B cell (primary cell): ENCODE measurements around the gene TPGS2. TPM values are rescaled to one million over a fixed set of nuclear protein-coding genes. Genes with fewer than 3 reads are reported as not detected.

Source experiments
- ATAC-seq: fragments of 200-7000 bp; cut with Tn5 transposase; one replicate; pipeline ENCODE4 v1.10.0; 2021; ENCODE audit warnings: low read depth, mild to moderate bottlenecking, moderate number of reproducible peaks, moderate library complexity
- CTCF ChIA-PET: fragments of 350-600 bp; sonication (Branson Sonifier 250); formaldehyde crosslinking; loops from one replicate; lab custom pipeline; 2021; ENCODE audit warnings: antibody characterized with exemption, inconsistent platforms; lab: Charles Lee
- POLR2A ChIA-PET: fragments of 350-600 bp; sonication (Branson Sonifier 250); formaldehyde crosslinking; loops from one replicate; lab custom pipeline; 2021; ENCODE audit warnings: antibody characterized with exemption; lab: Charles Lee
- DNase-seq: peaks from one replicate; pipeline ENCODE4 v3.0.0; 2013
- H2AFZ ChIP-seq: 2 replicates; pipeline ENCODE4 v1.6.1; 2012; ENCODE audit warnings: mild to moderate bottlenecking, low read depth, low read length; ENCODE audit not compliant: insufficient read depth, poor library complexity, severe bottlenecking
- H3K27ac ChIP-seq, 2 donors: 1 replicate in 1 of 2; 2 replicates in 1 of 2; pipeline ENCODE4 v1.5.1; 2012 to 2013; ENCODE audit warnings: low read length in 2 of 2, mild to moderate bottlenecking in 2 of 2, moderate library complexity in 1 of 2
- H3K27me3 ChIP-seq, 4 experiments: fragments of 200-600 bp in 1 of 4; sonication (generic) in 1 of 4; replicated peaks in 1 of 4; 1 replicate in 2 of 4; 2 replicates in 2 of 4; pipeline versions ENCODE4 v1.6.1 to v1.7.0; 2013 to 2016; ENCODE audit warnings: low read length in 3 of 4, mild to moderate bottlenecking in 2 of 4, mixed read lengths in 1 of 4, moderate library complexity in 1 of 4; ENCODE audit not compliant: insufficient read depth in 4 of 4, control insufficient read depth in 3 of 4; ENCODE audit errors: control extremely low read depth in 1 of 4
- H3K36me3 ChIP-seq, 2 experiments: replicated peaks in 1 of 2; 1 replicate in 1 of 2; 2 replicates in 1 of 2; pipeline versions ENCODE4 v1.6.1 to v1.7.1; 2013; ENCODE audit warnings: low read length in 1 of 2; ENCODE audit not compliant: insufficient read depth in 2 of 2, control insufficient read depth in 1 of 2; ENCODE audit errors: control extremely low read depth in 1 of 2, extremely low read depth in 1 of 2
- H3K4me1 ChIP-seq, 2 donors: fragments of 200-600 bp in 1 of 2; sonication (generic) in 1 of 2; 1 replicate in 1 of 2; 2 replicates in 1 of 2; pipeline versions ENCODE4 v1.5.1 to v1.6.1; 2013 to 2017; ENCODE audit warnings: low read length in 2 of 2; ENCODE audit not compliant: control insufficient read depth in 2 of 2, insufficient read depth in 2 of 2
- H3K4me2 ChIP-seq: replicated peaks from 2 replicates; pipeline ENCODE3; 2012; ENCODE audit warnings: mild to moderate bottlenecking, low read depth, low read length; ENCODE audit not compliant: poor library complexity, severe bottlenecking
- H3K4me3 ChIP-seq, 5 experiments: fragments of 200-600 bp in 1 of 5; sonication (generic) in 1 of 5; 1 replicate in 3 of 5; 2 replicates in 2 of 5; pipeline versions ENCODE4 v1.5.1 to v1.7.0; 2011 to 2016; ENCODE audit warnings: low read length in 4 of 5, mild to moderate bottlenecking in 4 of 5, low read depth in 2 of 5, control low read depth in 1 of 5, moderate library complexity in 1 of 5; ENCODE audit not compliant: insufficient read depth in 1 of 5; ENCODE audit errors: control extremely low read depth in 1 of 5, extremely low read depth in 1 of 5
- H3K79me2 ChIP-seq: fragments of 200-600 bp; sonication (generic); one replicate; pipeline ENCODE4 v1.6.0; 2016; ENCODE audit warnings: low read length; ENCODE audit not compliant: control insufficient read depth, insufficient read depth
- H3K9ac ChIP-seq: fragments of 200-600 bp; sonication (generic); 2 replicates; pipeline ENCODE4 v1.6.1; 2017; ENCODE audit warnings: mild to moderate bottlenecking, low read length, moderate library complexity
- H3K9me3 ChIP-seq, 3 donors: one replicate each; pipeline versions ENCODE4 v1.6.1 to v1.7.1; 2013; ENCODE audit warnings: low read length in 2 of 3; ENCODE audit not compliant: control insufficient read depth in 2 of 3, insufficient read depth in 1 of 3; ENCODE audit errors: control extremely low read depth in 1 of 3
- H4K20me1 ChIP-seq: 2 replicates; pipeline ENCODE4 v1.6.0; 2012; ENCODE audit warnings: mild to moderate bottlenecking, low read length; ENCODE audit not compliant: insufficient read depth, control insufficient read depth, poor library complexity, severe bottlenecking
- H3K27ac Mint-ChIP-seq: one replicate; pipeline ENCODE4 v1.8.0; 2021; ENCODE audit warnings: mixed read lengths
- H3K27me3 Mint-ChIP-seq: one replicate; pipeline ENCODE4 v1.8.0; 2021; ENCODE audit warnings: mixed read lengths
- H3K4me1 Mint-ChIP-seq: one replicate; pipeline ENCODE4 v1.8.0; 2021; ENCODE audit warnings: mixed read lengths
- H3K4me3 Mint-ChIP-seq: one replicate; pipeline ENCODE4 v1.8.0; 2021; ENCODE audit warnings: mixed read lengths
- H3K9me3 Mint-ChIP-seq: one replicate; pipeline ENCODE4 v1.8.0; 2022; ENCODE audit warnings: mixed read lengths; ENCODE audit not compliant: insufficient read depth
- EZH2 ChIP-seq: IDR thresholded peaks from 2 replicates; pipeline ENCODE4 v1.6.1; 2012; ENCODE audit warnings: borderline replicate concordance, low read depth, mild to moderate bottlenecking, moderate library complexity, low read length; ENCODE audit not compliant: insufficient read depth, poor library complexity, severe bottlenecking
- WGBS: methylation state at CpG from one replicate; pipeline ENCODE4 v1.1.5; 2013; ENCODE audit warnings: missing lambda C conversion rate; ENCODE audit not compliant: insufficient coverage; 5-methylcytosine and 5-hydroxymethylcytosine counted together
- intact Hi-C: fragments of 100-400 bp; cut with micrococcal nuclease; formaldehyde crosslinking; loops from one replicate; pipeline ENCODE4 v1.10.0; 2022
- polyA plus RNA-seq: library from polyadenylated mRNA; depleted of rRNA; stranded (reverse); fragments of >200 nt; gene quantifications from 2 replicates; pipeline ENCODE4 v1.2.3, GENCODE V29; 2012
- total RNA-seq, 2 donors: library from RNA; stranded (reverse); fragments of 120-200 nt in 1 of 2; gene quantifications; 1 replicate in 1 of 2; 2 replicates in 1 of 2; pipeline versions ENCODE4 v1.2.3 to v1.2.4, GENCODE V29; 2013 to 2022
- TF ChIP-seq, protein P1 (sequence below): fragments of 200-600 bp; IDR thresholded peaks from one replicate; pipeline ENCODE4 v1.8.0; 2022; ENCODE audit warnings: antibody characterized with exemption, mild to moderate bottlenecking

Gene TPGS2
- total and polyA plus RNA-seq, 2 donors (not counting 1 experiment from before 2014, with no cell fraction given), result 45.2 to 50.9 TPM

- TF ChIP-seq, protein P1, sequence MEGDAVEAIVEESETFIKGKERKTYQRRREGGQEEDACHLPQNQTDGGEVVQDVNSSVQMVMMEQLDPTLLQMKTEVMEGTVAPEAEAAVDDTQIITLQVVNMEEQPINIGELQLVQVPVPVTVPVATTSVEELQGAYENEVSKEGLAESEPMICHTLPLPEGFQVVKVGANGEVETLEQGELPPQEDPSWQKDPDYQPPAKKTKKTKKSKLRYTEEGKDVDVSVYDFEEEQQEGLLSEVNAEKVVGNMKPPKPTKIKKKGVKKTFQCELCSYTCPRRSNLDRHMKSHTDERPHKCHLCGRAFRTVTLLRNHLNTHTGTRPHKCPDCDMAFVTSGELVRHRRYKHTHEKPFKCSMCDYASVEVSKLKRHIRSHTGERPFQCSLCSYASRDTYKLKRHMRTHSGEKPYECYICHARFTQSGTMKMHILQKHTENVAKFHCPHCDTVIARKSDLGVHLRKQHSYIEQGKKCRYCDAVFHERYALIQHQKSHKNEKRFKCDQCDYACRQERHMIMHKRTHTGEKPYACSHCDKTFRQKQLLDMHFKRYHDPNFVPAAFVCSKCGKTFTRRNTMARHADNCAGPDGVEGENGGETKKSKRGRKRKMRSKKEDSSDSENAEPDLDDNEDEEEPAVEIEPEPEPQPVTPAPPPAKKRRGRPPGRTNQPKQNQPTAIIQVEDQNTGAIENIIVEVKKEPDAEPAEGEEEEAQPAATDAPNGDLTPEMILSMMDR, result no peak
- no peak for TF ChIP-seq EZH2
- Histone ChIP-seq H3K36me3 (peaks cover 1 to 2% of the 10 kb centered on the region in 2 experiments), H3K27me3 (no peaks in the 10 kb centered on the region), H3K9me3 (peaks cover 0 to 6% (median 1%) of the 10 kb centered on the region in 3 donors), H2AFZ (no peak overlapping the region), H4K20me1 (no peaks in the 10 kb centered on the region), H3K4me1 (no peaks in the 10 kb centered on the region), H3K9ac (no peak overlapping the region), H3K4me3 (no peak overlapping the region), H3K4me2 (no peak overlapping the region), H3K79me2 (no peaks in the 10 kb centered on the region), H3K27ac (no peak overlapping the region)
- Mint-ChIP-seq H3K9me3 (peaks cover 4% of the 10 kb centered on the region), H3K27me3 (no peaks in the 10 kb centered on the region), H3K4me1 (no peaks in the 10 kb centered on the region), H3K27ac (no peak overlapping the region), H3K4me3 (no peak overlapping the region)
- ChIA-PET POLR2A (no interaction called here), CTCF (no interaction called here)
- DNase-seq (no peak), ATAC-seq (no peak)
- intact Hi-C loops, result no loop called here
- 100% methylated on average over 1 of the region's 1 CpG for WGBS
These were observed 28.0 kb upstream of the TPGS2 start for GRCh38 chr18:36856815-36857214.

GRCh38 chr18:36851202-36851590 is 22.4 kb upstream of the TPGS2 start:
- TF ChIP-seq, protein P1, result no peak
- no peak for TF ChIP-seq EZH2
- H3K4me3 Mint-ChIP-seq, result no peak overlapping the region
- H3K4me1 Mint-ChIP-seq, result no peaks in the 10 kb centered on the region
- no peak overlapping the region for H2AFZ ChIP-seq
- H3K9me3 Mint-ChIP-seq, result peaks cover 4% of the 10 kb centered on the region
- H3K79me2 ChIP-seq, result no peaks in the 10 kb centered on the region
- H3K9ac ChIP-seq, result no peak overlapping the region
- H3K36me3 ChIP-seq, result no peaks in the 10 kb centered on the region
- DNase-seq (no peak), ATAC-seq (no peak)
- no peak overlapping the region for H3K4me2 ChIP-seq
- WGBS, result no CpG with 5 or more reads among the region's 2 CpGs
- no peaks in the 10 kb centered on the region for H3K27me3 Mint-ChIP-seq
- H3K9me3 ChIP-seq, result peaks cover 0 to 6% (median 0%) of the 10 kb centered on the region in 3 donors
- no peak overlapping the region for H3K27ac Mint-ChIP-seq
- H3K27me3 ChIP-seq, result no peaks in the 10 kb centered on the region
- intact Hi-C loops, result no loop called here
- CTCF ChIA-PET, result no interaction called here
- H3K4me1 ChIP-seq, result no peaks in the 10 kb centered on the region
- POLR2A ChIA-PET, result no interaction called here
- H4K20me1 ChIP-seq, result no peaks in the 10 kb centered on the region
- H3K27ac ChIP-seq, result no peak overlapping the region
- no peak overlapping the region for H3K4me3 ChIP-seq
